HEK293T (cell line): ENCODE data around the gene LVRN.

Experiments
- CTCF ChIA-PET: fragments of 350-600 bp; formaldehyde crosslinking; extraction: SDS; loops from one replicate; lab custom pipeline; 2021; ENCODE audit warnings: antibody characterized with exemption, inconsistent platforms; lab: Yijun Ruan, JAX
- POLR2A ChIA-PET: fragments of 350-600 bp; formaldehyde crosslinking; extraction: SDS; loops from one replicate; lab custom pipeline; 2020; ENCODE audit warnings: antibody characterized with exemption, inconsistent platforms; lab: Yijun Ruan, JAX
- DNase-seq: peaks from one replicate; pipeline ENCODE4 v3.0.0; 2012; ENCODE audit warnings: mixed read lengths; ENCODE audit errors: extremely low spot score
- ARNT ChIP-seq: fragments of 450-650 bp; IDR thresholded peaks from 2 replicates; pipeline ENCODE4 v1.6.1; 2017; ENCODE audit warnings: mild to moderate bottlenecking
- BHLHE40 ChIP-seq: fragments of 450-650 bp; IDR thresholded peaks from 2 replicates; pipeline ENCODE4 v1.6.1; 2016; ENCODE audit warnings: mild to moderate bottlenecking, moderate library complexity, borderline replicate concordance
- CTBP1 ChIP-seq: fragments of 450-650 bp; IDR thresholded peaks from 2 replicates; pipeline ENCODE4 v1.6.1; 2016; ENCODE audit warnings: borderline replicate concordance
- ELF4 ChIP-seq: fragments of 450-650 bp; IDR thresholded peaks from 2 replicates; pipeline ENCODE4 v1.6.1; 2017; ENCODE audit warnings: antibody characterized with exemption
- FOXA1 ChIP-seq: fragments of 450-650 bp; IDR thresholded peaks from 2 replicates; pipeline ENCODE4 v1.6.1; 2016; ENCODE audit warnings: mild to moderate bottlenecking
- FOXK2 ChIP-seq: fragments of 450-650 bp; IDR thresholded peaks from 2 replicates; pipeline ENCODE4 v1.6.1; 2016; ENCODE audit warnings: mild to moderate bottlenecking
- FOXM1 ChIP-seq: fragments of 450-650 bp; IDR thresholded peaks from 2 replicates; pipeline ENCODE4 v1.6.1; 2017; ENCODE audit warnings: mild to moderate bottlenecking, borderline replicate concordance
- HDGF ChIP-seq: fragments of 450-650 bp; IDR thresholded peaks from 2 replicates; pipeline ENCODE4 v1.6.1; 2017; ENCODE audit warnings: antibody characterized with exemption, borderline replicate concordance
- L3MBTL2 ChIP-seq: fragments of 450-650 bp; conservative IDR thresholded peaks from 2 replicates; pipeline ENCODE4 v1.6.1; 2016; ENCODE audit warnings: mild to moderate bottlenecking
- LEF1 ChIP-seq: fragments of 450-650 bp; IDR thresholded peaks from 2 replicates; pipeline ENCODE4 v1.6.1; 2017; ENCODE audit warnings: mild to moderate bottlenecking, borderline replicate concordance
- NFRKB ChIP-seq: fragments of 450-650 bp; IDR thresholded peaks from 2 replicates; pipeline ENCODE4 v1.6.1; 2016; ENCODE audit warnings: mild to moderate bottlenecking, moderate library complexity
- SP1 ChIP-seq: fragments of 450-650 bp; IDR thresholded peaks from 2 replicates; pipeline ENCODE4 v1.6.1; 2017
- SUZ12 ChIP-seq: fragments of 450-650 bp; IDR thresholded peaks from 2 replicates; pipeline ENCODE4 v1.6.1; 2016; ENCODE audit warnings: mild to moderate bottlenecking
- TARDBP ChIP-seq: fragments of 450-650 bp; IDR thresholded peaks from 2 replicates; pipeline ENCODE4 v1.6.1; 2016
- ZNF384 ChIP-seq: fragments of 450-650 bp; IDR thresholded peaks from 2 replicates; pipeline ENCODE4 v1.6.1; 2016
- TF ChIP-seq, protein P1 (sequence below): fragments of 450-650 bp; IDR thresholded peaks from 2 replicates; pipeline ENCODE4 v1.6.1; 2016

Gene LVRN

GRCh38 chr5:116011046-116011445 lies 48.8 kb downstream of the LVRN start:
- no peak for DNase-seq
- TF ChIP-seq HDGF (no peak), BHLHE40 (no peak), ARNT (no peak), LEF1 (no peak), CTBP1 (no peak), L3MBTL2 (no peak), FOXM1 (no peak), NFRKB (no peak), SUZ12 (no peak)
- POLR2A ChIA-PET: no interaction called here
- CTCF ChIA-PET: no interaction called here

DNA sequence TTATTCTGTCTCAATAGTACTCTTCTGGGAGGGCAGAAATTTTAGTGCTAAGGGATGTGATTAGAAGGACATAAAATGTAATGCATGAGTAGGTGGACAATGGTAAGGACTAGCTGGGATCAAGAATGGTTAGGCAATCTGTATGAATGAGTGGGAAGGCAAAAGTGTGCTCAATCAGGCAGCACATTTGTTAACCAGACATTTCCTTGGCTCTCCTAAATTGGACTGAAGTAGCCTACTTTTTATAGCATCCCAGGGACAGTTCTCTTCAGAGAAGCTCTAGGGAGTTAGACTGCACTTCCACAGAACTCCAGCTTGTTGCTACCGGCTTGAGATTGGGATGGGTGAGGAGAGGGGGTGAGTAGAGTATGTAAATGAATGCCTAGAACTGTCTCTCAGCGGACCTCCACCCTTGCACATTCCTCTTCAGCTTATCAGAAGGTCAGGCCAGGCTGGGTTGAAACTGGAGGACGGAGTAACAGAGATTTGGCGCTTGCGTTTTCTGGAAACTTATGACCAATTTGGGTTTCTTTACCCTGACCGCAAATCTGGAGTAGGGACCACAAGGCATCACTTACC lies 51.0 kb downstream of the LVRN start:
- no peak for DNase-seq
- POLR2A ChIA-PET: no interaction called here
- CTCF ChIA-PET: no interaction called here
- TF ChIP-seq ELF4 (no peak), NFRKB (no peak), LEF1 (no peak), CTBP1 (no peak)

DNA sequence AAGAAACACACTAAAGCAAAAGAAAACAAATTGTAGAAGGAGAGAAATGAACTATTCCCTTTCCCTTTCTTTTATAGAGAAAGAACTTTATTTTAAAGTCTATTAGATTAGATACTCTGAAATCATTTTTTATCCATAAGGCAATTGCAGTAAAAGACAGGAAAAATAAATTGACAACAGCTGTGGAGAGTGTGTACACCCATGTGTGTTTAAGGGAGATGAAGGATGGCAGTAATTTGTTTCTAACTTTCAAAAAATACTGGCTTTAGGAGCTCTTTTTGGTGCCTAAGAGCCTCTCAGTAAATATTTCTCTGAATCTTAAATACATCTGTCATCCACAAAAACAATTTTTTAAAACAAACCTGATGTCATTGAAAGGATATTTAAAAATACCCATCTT lies 51.7 kb downstream of the LVRN start:
- CTCF ChIA-PET: no interaction called here
- POLR2A ChIA-PET: no interaction called here
- no peak for TF ChIP-seq ELF4
- no peak for TF ChIP-seq ZNF384
- TF ChIP-seq, protein P1, sequence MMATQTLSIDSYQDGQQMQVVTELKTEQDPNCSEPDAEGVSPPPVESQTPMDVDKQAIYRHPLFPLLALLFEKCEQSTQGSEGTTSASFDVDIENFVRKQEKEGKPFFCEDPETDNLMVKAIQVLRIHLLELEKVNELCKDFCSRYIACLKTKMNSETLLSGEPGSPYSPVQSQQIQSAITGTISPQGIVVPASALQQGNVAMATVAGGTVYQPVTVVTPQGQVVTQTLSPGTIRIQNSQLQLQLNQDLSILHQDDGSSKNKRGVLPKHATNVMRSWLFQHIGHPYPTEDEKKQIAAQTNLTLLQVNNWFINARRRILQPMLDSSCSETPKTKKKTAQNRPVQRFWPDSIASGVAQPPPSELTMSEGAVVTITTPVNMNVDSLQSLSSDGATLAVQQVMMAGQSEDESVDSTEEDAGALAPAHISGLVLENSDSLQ: no peak
- no peak for TF ChIP-seq FOXK2
- no peak for TF ChIP-seq CTBP1
- no peak for TF ChIP-seq BHLHE40
- no peak for TF ChIP-seq SP1
- no peak for TF ChIP-seq FOXA1
- no peak for TF ChIP-seq ARNT
- no peak for TF ChIP-seq TARDBP
- TF ChIP-seq NFRKB: no peak
- TF ChIP-seq FOXM1: no peak
- TF ChIP-seq LEF1: no peak
- no peak for TF ChIP-seq L3MBTL2
- TF ChIP-seq HDGF: no peak
- no peak for DNase-seq

DNA sequence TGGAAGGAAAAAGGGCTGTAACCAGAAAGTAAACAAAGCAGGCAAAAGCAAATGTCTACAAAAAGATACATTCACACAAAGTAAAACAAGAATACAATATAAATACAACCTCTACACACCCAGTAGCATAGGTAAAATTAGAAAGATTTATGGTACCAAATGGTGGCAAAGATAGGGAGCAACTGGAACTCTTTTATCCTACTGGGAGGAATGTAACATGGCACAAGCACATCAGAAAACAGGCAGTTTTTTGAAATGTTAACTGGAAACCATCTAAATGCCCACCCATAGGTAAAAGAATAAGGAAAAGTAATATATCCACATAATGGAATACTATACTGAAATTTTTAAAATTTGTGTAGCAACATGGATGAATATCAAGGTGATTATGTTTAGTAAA lies 61.3 kb downstream of the LVRN start:
- CTCF ChIA-PET: no interaction called here
- TF ChIP-seq LEF1: no peak
- no peak for TF ChIP-seq SUZ12
- TF ChIP-seq HDGF: no peak
- no peak for TF ChIP-seq BHLHE40
- no peak for TF ChIP-seq ARNT
- no peak for TF ChIP-seq CTBP1
- no peak for TF ChIP-seq NFRKB
- TF ChIP-seq FOXA1: no peak
- no peak for TF ChIP-seq ZNF384
- TF ChIP-seq TARDBP: no peak
- no peak for TF ChIP-seq L3MBTL2
- no peak for TF ChIP-seq ELF4
- TF ChIP-seq, protein P1: no peak
- TF ChIP-seq FOXM1: no peak
- no peak for TF ChIP-seq SP1
- no peak for TF ChIP-seq FOXK2
- no peak for DNase-seq
- POLR2A ChIA-PET: no interaction called here

- ChIA-PET POLR2A (no interaction called here), CTCF (no interaction called here)
- no peak for DNase-seq
- TF ChIP-seq CTBP1: no peak
Measured at GRCh38 chr5:116025866-116026265, 63.6 kb downstream of the LVRN start.

- peak; percentile 23 for DNase-seq
- POLR2A ChIA-PET: interaction anchor here (0.7 kb wide), 1 partner anchor 140 kb away, joined by 3 read pairs; no protein-coding TSS in a partner anchor
- TF ChIP-seq TARDBP (no peak), LEF1 (no peak), HDGF (no peak), BHLHE40 (no peak), ARNT (no peak), FOXM1 (no peak), FOXA1 (no peak), CTBP1 (no peak), L3MBTL2 (no peak), FOXK2 (no peak), SUZ12 (no peak), ELF4 (no peak), NFRKB (no peak), ZNF384 (no peak), SP1 (no peak)
- TF ChIP-seq, protein P1: no peak
- CTCF ChIA-PET: interaction anchor here (0.6 kb wide), 1 partner anchor 134 kb away, joined by 3 read pairs; no protein-coding TSS in a partner anchor
Measured at GRCh38 chr5:116032094-116032517, 69.8 kb downstream of the LVRN start, which contains the start of gene ARL14EPL. TSS of gene ARL14EPL (plus strand) at chr5:116032472. CDS start at chr5:116051466, 18,994 bp downstream.
